K562 (cell line): Measurements from ENCODE around the gene DNAJC9. TPM values are rescaled to one million over a fixed set of nuclear protein-coding genes. Genes with fewer than 3 reads are reported as not detected.

ENCODE experiments used
- ARNT ChIP-seq, 2 experiments: fragments of 450-650 bp; IDR thresholded peaks; 2 replicates each; pipeline ENCODE4 v1.6.1; 2016; ENCODE audit warnings: mild to moderate bottlenecking in 1 of 2
- CBFA2T3 ChIP-seq: fragments of 450-650 bp; IDR thresholded peaks from 2 replicates; pipeline ENCODE4 v1.6.1; 2017
- E2F3 ChIP-seq: fragments of 250-450 bp; sonication (Bioruptor Pico); IDR thresholded peaks from 2 replicates; pipeline ENCODE4 v1.4.0; 2020; ENCODE audit warnings: mild to moderate bottlenecking
- E2F6 ChIP-seq, 2 experiments: IDR thresholded peaks; 2 replicates each; pipeline ENCODE4 v1.6.1; 2011; ENCODE audit warnings: borderline replicate concordance in 1 of 2, control low read depth in 1 of 2, low read depth in 1 of 2, low read length in 1 of 2, mild to moderate bottlenecking in 1 of 2, mixed read lengths in 1 of 2, moderate library complexity in 1 of 2; ENCODE audit not compliant: insufficient read depth in 1 of 2, insufficient read length in 1 of 2, poor library complexity in 1 of 2, severe bottlenecking in 1 of 2; ENCODE audit errors: extremely low read depth in 1 of 2
- EHMT2 ChIP-seq: fragments of 450-650 bp; IDR thresholded peaks from 2 replicates; pipeline ENCODE4 v1.6.1; 2018; ENCODE audit warnings: antibody characterized with exemption
- MAX ChIP-seq: sonication (generic); formaldehyde crosslinking; IDR thresholded peaks from 2 replicates; pipeline ENCODE4 v1.9.0; 2022; ENCODE audit warnings: mild to moderate bottlenecking, missing genetic modification reagents
- MAZ ChIP-seq, 2 experiments: fragments of 450-650 bp in 1 of 2; sonication (generic) in 1 of 2; formaldehyde crosslinking; IDR thresholded peaks in 1 of 2; conservative IDR thresholded peaks in 1 of 2; 2 replicates each; pipeline versions ENCODE4 v1.4.0 to v1.5.0; 2020; ENCODE audit warnings: mild to moderate bottlenecking in 1 of 2, missing genetic modification reagents in 1 of 2
- RBM14 ChIP-seq: fragments of 200-400 bp; formaldehyde crosslinking; IDR thresholded peaks from 2 replicates; pipeline ENCODE4 v1.6.1; 2018; ENCODE audit warnings: low read depth, mild to moderate bottlenecking, low read length, moderate library complexity, borderline replicate concordance; ENCODE audit not compliant: insufficient read depth
- SIN3B ChIP-seq: fragments of 450-650 bp; IDR thresholded peaks from 2 replicates; pipeline ENCODE4 v1.6.1; 2017; ENCODE audit warnings: low read depth, mild to moderate bottlenecking, moderate library complexity
- SRSF3 ChIP-seq: fragments of 200-400 bp; formaldehyde crosslinking; IDR thresholded peaks from 2 replicates; pipeline ENCODE4 v1.6.1; 2016; ENCODE audit warnings: mild to moderate bottlenecking, low read length, moderate library complexity; ENCODE audit not compliant: insufficient read depth
- ZNF318 ChIP-seq, 2 experiments: fragments of 450-650 bp; IDR thresholded peaks; 2 replicates each; pipeline ENCODE4 v1.6.1; 2016; ENCODE audit warnings: mild to moderate bottlenecking in 2 of 2, borderline replicate concordance in 1 of 2, low read depth in 1 of 2, moderate library complexity in 1 of 2
- ZNF592 ChIP-seq: fragments of 450-650 bp; IDR thresholded peaks from 2 replicates; pipeline ENCODE4 v1.6.1; 2017; ENCODE audit warnings: antibody characterized with exemption, mild to moderate bottlenecking
- polyA plus RNA-seq, 8 experiments: library from polyadenylated mRNA; depleted of rRNA in 4 of 8; stranded (reverse) in 5 of 8; unstranded in 3 of 8; fragments of >200 nt; fragmentation: Nextera tagmentation in 2 of 8; fragmentation: Illumina TruSeq in 1 of 8; extraction: Ambion mirVana in 2 of 8; extraction: Trizol in 1 of 8; gene quantifications; 2 replicates each; pipeline versions ENCODE4 v1.2.1 to v1.2.3, GENCODE V29; 2011 to 2014; ENCODE audit warnings: inconsistent platforms in 1 of 8, missing spikeins in 1 of 8
- total RNA-seq, 7 experiments: library from RNA; depleted of rRNA in 6 of 7; stranded (reverse); fragments of >200 nt in 6 of 7; fragmentation: Illumina TruSeq in 2 of 7; extraction: Trizol in 2 of 7; gene quantifications; 2 replicates each; pipeline versions ENCODE4 v1.2.1 to v1.2.3, GENCODE V29; 2011 to 2021; ENCODE audit warnings: low replicate concordance in 1 of 7

The DNAJC9 gene
- total and polyA plus RNA-seq, 9 of the 15 experiments (the other 6 are each of a cell fraction or from before 2014, with no cell fraction given) = 66.7 to 133 (median 102) TPM

- TF ChIP-seq ZNF318 (IDR thresholded peaks at IDR 0.05; ENCODE audit: borderline replicate concordance in 1 of 2, low read depth in 1 of 2) = no peak
- TF ChIP-seq SRSF3 = no peak
- TF ChIP-seq E2F6 (IDR thresholded peaks at IDR 0.05; ENCODE audit: borderline replicate concordance in 1 of 2, extremely low read depth in 1 of 2, insufficient read depth in 1 of 2, insufficient read length in 1 of 2, low read depth in 1 of 2, low read length in 1 of 2, poor library complexity in 1 of 2, severe bottlenecking in 1 of 2) = no peak
- TF ChIP-seq MAZ (CRISPR knock-in tag; conservative IDR thresholded peaks at IDR 0.05 in 1 of 2, IDR thresholded peaks at IDR 0.05 in 1 of 2) = no peak
- peak; percentile 19; the same call in 1 of the 2 replicates for TF ChIP-seq CBFA2T3
- TF ChIP-seq ZNF592 = 0 out of 2 replicates have a peak, but pooled peaks have one; percentile 27
- no peak for TF ChIP-seq MAX (CRISPR knock-in tag)
- TF ChIP-seq EHMT2 = 0 out of 2 replicates have a peak, but pooled peaks have one; percentile 13
- no peak for TF ChIP-seq E2F3
- TF ChIP-seq ARNT (IDR thresholded peaks at IDR 0.05) = peak in 1 of 2 experiments; percentile 69; a peak in 1 of 4 replicates
- no peak for TF ChIP-seq RBM14
- no peak for TF ChIP-seq SIN3B
These were observed 629 bp upstream of the DNAJC9 start (continued) for GRCh38 chr10:73247509-73248258.
